Breast epithelium (tissue), 3 donors: ENCODE measurements around the gene NUDT16.
A peak's percentile ranks its signal among the peaks of the same experiment; 100 is the strongest.

Source experiments
- CTCF ChIP-seq, 3 donors: fragments of 450-650 bp; IDR thresholded peaks; one replicate each; pipeline ENCODE4 v1.5.1; 2016 to 2017; ENCODE audit warnings: antibody characterized with exemption in 3 of 3, mild to moderate bottlenecking in 3 of 3, moderate library complexity in 3 of 3
- POLR2A ChIP-seq: fragments of 450-650 bp; IDR thresholded peaks from one replicate; pipeline ENCODE4 v1.6.1; 2016; ENCODE audit warnings: antibody characterized with exemption, mild to moderate bottlenecking, moderate library complexity
- POLR2AphosphoS5 ChIP-seq, 3 donors: sonication (generic); formaldehyde crosslinking; IDR thresholded peaks; one replicate each; pipeline ENCODE4 v1.6.1; 2017; ENCODE audit warnings: antibody characterized with exemption in 3 of 3

- TF ChIP-seq POLR2A (no peak), CTCF (IDR thresholded peaks at IDR 0.05) (no peak), POLR2AphosphoS5 (IDR thresholded peaks at IDR 0.05) (peak in 1 of 3 donors; percentile 24)
Observed at GRCh38 chr3:131386429-131387165, 5.0 kb downstream of the NUDT16 start.
